Adrenal gland (tissue), 5 donors: ENCODE measurements around the gene ENPP5.

Experiments
- CTCF ChIP-seq, 6 experiments: fragments of 450-650 bp in 4 of 6; fragments of 200-600 bp in 2 of 6; sonication (generic) in 1 of 6; IDR thresholded peaks; 1 replicate in 5 of 6; 2 replicates in 1 of 6; pipeline versions ENCODE4 v1.5.1 to v1.8.0; 2016 to 2021; ENCODE audit warnings: antibody characterized with exemption in 6 of 6, mild to moderate bottlenecking in 2 of 6, moderate library complexity in 1 of 6
- POLR2A ChIP-seq, 2 donors: fragments of 450-650 bp; IDR thresholded peaks; one replicate each; pipeline ENCODE4 v1.6.1; 2017; ENCODE audit warnings: antibody characterized with exemption in 2 of 2, mild to moderate bottlenecking in 2 of 2, moderate library complexity in 1 of 2
- donor health status: DM: no; HTN: no; CAD: no.

GRCh38 chr6:46217671-46218131 is 46.9 kb upstream of the ENPP5 start:
- no peak for TF ChIP-seq CTCF (IDR thresholded peaks at IDR 0.05)
- no peak for TF ChIP-seq POLR2A (IDR thresholded peaks at IDR 0.05)
